LHCN-M2 (cell line): ENCODE data around the gene KCNB1. TPM values are rescaled to one million over a fixed set of nuclear protein-coding genes. Genes with fewer than 3 reads are reported as not detected.
A peak's percentile ranks its signal among the peaks of the same experiment; 100 is the strongest.
"Not testable (repeated sequence)": the region's sequence is repeated elsewhere in the genome, so short reads cannot be mapped to it uniquely, and the experiment has no call there.

Source experiments
- DNase-seq: peaks from one replicate; pipeline ENCODE4 v3.0.0-alpha.2; 2012; ENCODE audit warnings: low read depth
- total RNA-seq: library from RNA; depleted of rRNA; stranded (reverse); fragments of >200 nt; gene quantifications from 2 replicates; pipeline ENCODE4 v1.2.3, GENCODE V29; 2014

Gene KCNB1
- total RNA-seq, 1 experiment from 2014 or later, result 0.40 TPM

DNA sequence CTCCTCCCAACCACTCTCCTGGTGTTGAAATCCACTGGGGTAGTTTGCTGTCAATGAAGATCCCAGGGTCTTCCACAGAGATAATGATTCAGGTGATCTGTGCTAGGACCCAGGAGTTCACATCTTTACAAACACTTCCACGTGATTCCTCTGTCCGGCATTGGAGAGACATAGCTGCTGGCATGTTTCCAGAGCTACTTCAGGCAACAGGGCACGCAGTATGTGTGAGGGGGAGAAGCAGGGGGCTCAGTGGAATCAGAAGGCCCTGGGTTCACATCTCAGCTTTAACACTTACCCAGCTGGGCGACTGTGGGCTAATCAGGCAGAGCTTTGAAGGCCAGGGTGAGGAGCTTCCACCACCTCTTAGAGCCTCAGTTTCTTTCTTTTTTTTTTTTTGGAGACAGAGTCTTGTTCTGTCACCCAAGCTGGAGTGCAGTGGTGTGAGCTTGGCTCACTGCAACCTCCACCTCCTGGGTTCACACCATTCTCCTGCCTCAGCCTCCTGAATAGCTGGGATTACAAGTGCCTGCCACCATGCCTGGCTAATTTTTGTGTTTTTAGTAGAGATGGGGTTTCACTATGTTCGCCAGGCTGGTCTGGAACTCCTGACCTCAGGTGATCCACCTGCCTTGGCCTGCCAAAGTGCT, 72.4 kb downstream of the KCNB1 start:
- not testable (repeated sequence) for DNase-seq

DNA sequence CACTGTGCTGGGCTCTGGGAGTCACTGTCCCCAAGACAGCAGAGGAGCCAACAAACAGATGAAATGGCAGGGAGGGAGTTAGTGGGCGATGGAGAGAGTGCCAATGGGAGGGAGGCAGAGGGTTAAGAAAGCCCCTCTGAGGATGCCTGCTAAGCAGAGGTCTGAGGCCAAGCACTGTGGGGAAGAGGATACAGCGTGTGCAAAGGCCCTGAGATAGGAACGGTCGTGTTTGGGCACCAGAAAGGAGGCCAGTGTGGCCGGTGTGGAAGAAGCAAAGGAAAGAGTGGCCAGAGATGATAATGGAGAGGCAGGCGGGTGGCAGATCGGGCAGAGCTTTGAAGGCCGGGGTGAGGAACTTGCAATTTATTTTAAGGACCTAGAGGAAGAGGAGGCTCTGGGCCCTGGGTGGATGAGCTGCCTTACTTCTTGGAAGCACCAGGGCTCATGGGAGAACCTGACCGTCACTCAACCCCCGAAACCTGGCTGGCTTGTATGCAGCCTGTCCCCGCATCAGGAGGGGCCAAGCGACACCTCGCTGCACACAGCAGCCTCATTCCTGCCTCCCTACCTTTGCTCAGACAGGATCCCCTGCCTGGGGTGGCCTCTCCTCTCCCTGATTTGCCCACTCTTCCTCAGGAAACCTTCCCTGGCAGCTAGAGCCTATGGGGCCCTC, 73.0 kb downstream of the KCNB1 start:
- no peak for DNase-seq

DNA sequence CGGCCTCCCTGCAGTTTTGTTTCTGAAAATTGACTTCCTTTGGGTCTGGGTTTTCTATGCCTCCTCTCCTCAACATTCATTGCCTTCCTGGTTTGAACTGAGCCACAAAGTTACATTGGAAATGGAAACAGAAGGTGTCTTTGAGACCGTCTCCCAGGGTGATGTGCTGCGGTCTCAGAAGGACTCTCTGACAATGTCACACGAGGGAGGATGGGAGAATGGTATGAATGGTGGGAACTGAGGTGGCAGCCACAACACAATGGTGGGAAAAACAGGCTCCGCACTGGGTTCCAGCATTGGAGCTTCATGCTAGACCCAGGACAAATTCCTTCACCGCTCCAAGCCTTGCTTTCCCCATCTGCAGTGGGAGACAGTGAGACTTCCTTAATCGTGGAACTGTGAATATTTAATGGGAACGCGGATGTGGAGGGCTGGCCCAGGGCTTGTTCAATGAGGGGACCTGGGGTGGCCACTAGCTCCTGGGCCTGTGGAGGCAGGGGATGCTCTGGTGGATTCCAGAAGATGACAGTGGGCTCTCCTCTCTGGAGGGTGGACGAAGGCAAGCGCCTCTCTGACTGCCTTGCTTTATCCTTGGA, 73.9 kb downstream of the KCNB1 start:
- DNase-seq, result no peak

DNA sequence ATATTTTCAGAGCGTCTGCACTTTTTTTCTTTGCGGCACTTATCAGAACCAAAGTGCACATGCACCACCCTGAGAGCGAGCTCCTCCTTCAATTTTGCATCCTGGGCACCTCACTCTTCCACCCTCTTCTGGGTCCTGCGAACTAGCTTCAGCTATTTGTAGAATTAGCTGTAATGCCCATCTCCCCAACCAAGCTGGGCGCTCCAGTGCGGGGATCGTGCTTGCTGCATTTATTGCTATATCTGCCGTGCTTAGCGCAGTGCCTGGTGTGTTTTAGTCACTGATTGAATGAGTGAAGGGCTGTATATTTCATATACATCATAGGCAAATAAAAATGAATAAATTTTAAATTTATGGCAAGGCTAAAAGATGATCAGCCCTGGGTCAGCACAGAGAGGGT, 75.8 kb downstream of the KCNB1 start:
- DNase-seq, result no peak

DNA sequence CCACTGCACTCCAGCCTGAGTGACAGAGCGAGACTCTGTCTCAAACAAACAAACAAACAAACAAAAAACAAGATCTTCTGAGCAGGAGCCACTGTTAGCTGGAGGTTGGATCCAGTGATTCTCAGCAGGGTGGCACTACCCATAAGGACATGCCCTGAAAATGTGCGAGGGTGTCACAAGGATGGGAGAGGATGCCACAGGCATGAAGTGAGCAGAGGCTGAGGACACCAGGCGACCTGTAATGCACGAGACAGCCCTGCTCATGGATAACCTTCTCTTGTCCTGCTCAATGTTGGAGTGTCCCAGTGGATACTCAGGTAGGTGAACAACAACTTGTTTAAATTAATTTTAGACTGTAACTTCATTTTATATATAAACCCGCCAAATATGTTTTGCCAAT, 76.8 kb downstream of the KCNB1 start:
- DNase-seq, result no peak

DNA sequence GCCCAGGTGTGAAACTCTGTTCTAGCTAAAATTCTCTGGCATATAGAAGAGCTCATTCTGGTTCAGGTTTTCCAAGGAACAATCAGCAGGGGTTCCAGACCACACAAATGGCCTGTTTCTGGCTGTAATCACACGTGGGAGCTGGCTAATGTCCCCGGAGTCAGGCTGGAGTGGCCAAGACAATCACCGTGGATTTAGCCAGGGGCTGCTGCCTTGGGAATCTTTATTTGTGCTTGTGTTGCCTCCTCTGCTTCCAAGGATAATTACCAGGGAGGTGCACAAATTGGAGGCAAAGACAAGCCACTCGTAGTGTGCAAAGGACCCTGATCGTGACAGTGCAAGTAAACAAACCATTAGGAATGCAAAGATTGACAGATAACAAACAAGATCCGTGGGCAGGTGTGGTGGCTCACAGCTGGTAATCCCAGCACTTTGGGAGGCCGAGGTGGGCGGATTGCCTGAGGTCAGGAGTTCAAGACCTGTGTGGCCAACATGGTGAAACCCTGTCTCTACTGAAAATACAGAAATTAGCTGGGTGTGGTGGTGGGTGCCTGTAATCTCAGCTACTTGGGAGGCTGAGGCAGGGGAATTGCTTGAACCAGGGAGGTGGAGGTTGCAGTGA, 77.3 kb downstream of the KCNB1 start:
- DNase-seq, result no peak

DNA sequence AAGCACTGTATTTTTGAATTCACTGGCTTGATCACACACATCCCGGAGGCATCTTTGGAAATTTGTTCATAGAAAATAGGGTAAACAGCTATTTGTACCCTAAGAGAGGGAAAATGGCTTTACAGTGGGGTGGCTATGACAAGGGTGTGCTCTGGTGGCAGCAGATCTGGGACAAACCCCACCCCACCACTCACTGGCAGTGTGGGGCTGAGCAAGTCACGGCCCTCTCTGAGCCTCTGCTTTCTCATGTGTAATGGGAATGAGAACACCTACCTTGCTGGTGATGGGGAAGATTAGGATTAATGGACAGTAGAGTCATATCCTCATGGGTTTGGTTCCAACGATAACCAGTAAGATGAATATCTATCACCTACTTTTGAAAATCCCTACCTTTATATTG, 78.0 kb downstream of the KCNB1 start:
- no peak for DNase-seq

DNA sequence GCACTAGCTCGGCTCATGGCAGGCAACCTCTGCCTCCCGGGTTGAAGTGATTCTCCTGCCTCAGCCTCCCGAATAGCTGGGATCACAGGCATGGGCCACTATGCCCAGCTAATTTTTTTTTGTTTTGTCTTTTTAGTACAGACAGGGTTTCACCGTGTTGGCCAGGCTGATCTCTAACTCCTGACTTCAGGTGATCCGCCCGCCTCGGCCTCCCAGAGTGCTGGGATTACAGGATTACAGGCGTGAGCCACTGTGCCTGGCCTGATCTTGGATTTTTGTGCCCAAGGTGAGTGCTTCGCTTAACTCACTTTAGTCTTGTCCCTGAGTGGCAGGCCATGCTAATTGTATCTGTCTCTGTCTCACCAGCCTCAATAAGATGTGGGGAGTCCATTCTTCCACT, 78.6 kb downstream of the KCNB1 start:
- no peak for DNase-seq

DNA sequence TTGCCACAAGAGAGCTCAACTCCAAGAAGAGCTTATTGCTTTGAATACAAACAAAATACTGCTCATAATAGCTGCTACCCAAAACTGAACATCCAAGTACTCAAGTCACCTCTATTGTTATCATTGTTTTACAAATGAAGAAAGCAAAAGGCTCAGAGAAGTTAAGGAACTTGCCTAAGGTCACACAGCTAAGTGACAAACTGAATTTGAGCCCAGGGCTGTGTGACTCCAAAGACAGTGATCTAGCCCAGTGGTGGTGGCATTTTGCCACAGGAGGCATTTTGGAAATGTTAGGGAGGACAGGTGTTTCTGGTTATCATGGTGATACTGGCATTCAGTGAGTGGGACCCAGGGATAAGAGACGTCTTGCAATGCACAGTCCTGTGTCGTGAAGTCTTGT, 79.5 kb downstream of the KCNB1 start:
- DNase-seq, result no peak

DNA sequence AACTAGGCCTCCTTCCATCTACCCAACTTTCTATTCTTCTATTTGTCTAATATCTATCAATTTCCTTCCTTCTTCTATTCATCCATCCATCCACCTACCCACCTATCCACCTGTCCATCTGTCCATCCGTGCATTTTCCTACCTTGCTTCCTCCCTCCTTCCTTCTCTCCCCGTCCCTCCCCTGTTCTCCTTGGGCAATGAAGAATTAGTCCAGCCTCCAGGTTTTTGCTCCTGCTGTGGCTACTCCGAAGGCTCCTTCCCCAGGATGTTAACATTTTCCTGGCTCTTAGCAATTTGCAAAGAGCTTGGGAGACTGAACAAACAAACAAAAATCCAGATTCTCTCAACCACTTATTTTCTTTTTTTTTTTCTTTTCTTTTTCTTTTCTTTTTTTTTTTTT, 81.6 kb downstream of the KCNB1 start:
- no peak for DNase-seq

DNA sequence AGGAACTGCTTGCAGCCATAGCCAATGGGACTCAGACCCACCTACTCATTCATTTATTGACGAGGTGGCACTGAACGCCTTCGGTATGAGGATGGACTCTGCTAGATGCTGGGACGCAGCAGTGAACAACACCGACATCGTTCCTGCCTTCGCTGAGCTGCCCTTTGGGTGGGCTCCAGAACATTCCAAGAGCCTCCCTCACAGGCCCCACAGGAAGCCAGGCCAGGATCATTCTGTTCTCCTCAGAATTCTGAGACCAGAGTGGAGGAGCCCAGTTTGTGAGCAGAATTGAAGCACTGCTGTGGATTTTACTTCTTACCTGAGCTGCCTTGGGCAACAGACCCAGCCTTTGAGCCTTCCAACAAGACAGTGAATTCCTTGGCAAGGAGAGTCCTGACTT, 82.1 kb downstream of the KCNB1 start:
- no peak for DNase-seq

DNA sequence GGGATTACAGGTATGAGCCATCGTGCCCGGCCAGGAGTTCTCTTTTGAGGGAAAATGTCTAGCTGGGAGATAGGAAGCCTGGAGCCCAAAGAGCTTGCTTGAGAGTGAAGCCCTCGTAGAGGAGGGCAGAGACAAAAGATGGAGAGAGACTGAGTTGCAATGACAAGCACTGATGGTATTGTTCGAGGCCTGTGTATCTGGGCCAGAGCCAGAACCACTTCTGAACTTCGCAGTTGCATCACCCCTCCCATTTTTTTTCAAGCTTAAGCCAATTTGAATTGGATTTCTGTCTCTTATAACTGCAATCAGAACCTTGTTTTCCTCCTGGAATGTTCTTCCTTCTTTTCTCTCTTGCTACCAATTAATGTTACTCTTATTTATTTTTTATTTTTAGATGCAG, 83.1 kb downstream of the KCNB1 start:
- DNase-seq, result no peak

DNA sequence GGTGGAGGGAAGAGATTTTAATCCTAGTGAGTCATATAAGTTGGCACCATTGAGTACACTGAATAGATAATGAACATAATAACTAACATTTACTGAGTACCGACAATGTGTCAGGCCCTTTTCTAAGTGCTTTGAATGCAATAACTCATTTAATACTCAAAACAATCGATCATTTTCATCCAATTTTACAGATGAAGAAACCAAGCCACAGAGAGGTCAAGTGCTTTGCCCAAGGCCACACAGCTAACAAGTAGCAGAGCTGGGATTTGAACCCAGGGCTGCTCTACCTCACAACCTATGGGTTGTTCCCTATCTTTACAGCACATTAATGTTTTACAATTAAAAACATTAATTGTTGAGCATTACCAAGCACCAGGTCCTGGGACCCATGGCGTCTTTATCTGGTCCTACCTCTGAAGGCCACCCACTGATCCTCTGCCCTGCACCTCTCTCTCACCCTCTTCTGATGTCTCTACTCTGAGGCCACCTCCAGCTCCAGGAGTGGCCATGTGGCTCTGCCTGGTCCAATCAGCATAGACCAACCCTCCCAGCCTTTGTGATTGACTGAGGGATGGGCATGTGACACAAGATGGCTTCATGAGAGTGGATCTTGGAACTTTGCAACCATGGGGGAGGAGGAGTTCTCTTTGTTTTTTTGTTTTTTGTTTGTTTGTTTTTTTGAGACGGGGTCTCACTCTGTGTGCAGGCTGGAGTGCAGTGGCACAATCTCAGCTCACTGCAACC, 83.9 kb downstream of the KCNB1 start:
- DNase-seq, result no peak

DNA sequence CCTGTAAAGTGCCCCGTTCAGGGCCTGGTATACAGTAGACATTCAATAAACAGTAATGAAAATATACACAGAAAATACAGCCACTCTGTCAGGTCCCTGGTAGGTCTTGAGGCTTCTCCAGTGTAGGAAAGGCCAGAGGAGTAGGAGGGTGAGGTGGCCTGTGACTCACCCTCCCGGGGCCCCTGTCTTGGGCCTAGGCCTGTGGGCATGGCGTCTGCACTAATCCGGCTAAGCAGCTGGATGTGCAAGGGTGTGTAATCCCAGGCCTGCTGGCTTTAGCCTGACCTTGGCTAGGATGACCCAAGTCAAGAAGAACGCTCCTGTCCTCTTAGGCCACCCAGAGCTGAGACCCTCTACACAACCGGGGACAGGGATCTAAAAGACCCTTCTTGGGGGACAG, 84.9 kb downstream of the KCNB1 start:
- peak; percentile 89 for DNase-seq

DNA sequence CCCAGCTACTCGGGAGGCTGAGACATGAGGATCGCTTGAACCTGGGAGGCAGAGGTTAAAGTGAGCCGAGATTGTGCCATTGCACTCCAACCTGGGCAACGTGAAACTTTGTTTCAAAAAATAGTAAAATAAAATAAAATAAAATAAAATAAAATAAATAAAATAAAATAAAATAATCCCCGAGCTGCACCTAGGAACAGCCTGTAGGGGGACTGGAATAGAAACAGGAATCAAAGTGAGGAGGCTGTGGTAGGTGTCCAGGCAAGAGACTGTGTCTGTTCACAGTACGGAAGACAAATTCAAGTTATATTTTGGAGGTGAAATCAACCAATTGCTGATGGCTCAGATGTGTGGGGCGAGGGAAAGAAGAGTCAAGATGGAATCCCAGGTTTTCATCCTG, 86.2 kb downstream of the KCNB1 start:
- no peak for DNase-seq

DNA sequence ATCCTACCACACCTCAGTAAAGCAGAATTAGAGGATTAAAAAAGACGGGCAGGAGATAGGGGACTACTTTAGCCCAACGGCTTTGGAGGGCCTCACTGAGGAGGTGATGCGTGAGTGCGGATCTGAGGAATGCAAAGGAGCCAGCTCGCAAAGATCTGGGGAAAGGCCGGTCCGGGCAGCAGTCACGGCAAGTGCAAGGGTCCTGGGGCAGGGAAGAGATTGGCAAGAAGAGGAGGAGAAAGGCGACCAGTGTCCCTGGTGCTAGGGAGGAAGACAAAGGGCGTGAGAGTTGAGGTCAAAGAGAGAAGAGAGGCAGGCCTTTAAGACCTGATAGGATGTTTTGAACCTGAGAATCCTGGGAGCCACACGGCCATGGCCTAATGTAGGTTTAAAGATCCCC, 86.8 kb downstream of the KCNB1 start:
- DNase-seq, result no peak

DNA sequence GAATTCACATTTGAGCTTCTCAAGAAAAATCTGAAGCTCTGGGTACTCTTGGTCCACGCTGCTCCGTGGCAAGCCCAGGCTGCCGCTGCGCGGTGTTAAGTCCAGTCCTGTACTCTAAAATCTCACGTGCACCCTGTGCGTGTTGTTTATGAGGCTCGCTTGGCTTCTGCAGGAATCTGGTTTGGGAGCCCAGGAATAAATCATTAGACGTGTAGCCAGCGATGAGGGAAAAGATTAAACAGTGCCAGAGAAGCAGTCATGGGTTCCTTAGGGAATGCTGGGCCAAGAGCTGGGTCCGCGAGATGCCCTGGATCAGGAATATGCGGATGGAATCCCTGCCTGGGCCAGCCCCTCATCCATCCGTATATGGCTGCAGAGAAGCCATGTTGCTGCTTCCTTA, 87.3 kb downstream of the KCNB1 start:
- DNase-seq, result no peak

DNA sequence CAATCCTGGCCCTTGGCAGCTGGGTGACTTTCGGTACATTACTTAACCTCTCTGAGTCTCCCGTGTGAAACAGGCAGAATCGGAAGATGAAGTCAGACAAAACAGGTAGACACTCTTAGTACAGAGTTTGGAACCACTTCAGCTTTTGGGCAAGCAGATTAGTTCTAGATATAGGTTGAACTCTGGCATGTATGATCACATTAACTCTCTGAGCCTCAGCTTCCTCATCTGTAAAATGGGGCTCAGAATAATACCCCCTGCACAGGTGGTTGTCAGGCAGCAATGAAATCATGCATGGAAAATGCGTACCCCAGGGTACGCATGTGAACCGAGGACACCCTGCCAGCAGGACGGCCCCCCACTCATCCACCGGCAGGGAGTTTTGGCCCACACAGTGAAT, 87.7 kb downstream of the KCNB1 start:
- no peak for DNase-seq

DNA sequence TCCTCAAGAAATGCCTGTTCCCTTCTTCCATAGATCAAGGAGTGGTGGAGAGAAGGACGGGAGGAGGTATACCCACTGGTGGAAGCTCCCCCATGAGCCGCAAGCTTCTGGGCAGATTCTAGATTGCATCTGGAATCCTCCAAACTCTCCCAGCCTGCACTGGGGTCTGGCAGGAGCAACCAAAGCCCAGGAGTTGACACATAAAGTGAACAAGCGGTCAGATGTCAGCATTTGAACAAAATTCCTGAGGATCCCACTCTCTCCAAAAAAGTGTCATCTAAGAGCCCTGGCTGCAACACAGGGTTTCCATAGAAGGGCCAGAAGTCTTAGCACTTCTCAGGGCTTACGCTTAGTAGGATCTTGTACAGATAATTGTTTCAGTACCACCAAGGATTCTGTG, 88.2 kb downstream of the KCNB1 start:
- DNase-seq, result no peak

DNA sequence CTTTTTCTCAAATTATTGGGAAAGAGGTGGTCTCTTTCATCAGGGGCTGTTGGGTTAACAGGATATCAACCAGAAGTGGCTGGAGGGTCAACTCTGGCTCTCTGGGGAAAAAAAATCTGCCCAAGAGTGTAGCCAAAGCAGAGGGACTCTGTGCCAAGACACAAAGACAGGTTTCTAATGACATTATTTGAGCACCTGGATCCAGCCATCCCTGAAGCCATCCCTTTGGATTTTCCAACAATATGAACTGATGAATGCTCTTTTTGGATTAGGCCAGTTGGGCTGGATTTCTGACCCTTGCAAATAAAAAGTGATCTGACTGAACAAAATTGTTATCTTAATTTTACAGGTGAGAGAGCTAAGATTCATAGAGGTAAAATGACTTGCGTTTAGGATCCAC, 88.7 kb downstream of the KCNB1 start:
- DNase-seq, result no peak

DNA sequence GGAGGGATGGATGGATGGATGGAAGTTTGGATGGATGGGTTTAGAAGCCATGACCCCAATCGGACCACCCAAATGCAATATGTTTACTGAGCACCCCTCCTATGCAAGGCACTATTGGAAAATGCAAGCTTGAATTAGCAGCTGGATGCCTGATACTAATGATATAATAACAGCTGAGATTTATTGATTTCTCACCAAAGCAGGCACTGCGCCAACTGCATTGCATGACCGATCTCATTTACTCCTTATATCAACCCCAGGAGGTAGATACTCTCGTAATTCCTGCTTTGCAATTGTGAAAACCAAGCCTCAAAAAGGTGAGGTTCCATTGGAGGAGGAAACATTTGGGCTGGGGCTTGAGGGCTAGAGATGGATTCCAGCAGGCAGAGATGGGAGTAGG, 89.7 kb downstream of the KCNB1 start:
- no peak for DNase-seq
